Calu3 (cell line): ENCODE measurements around the gene ADARB1. TPM values are rescaled to one million over a fixed set of nuclear protein-coding genes. Genes with fewer than 3 reads are reported as not detected.

Experiments
- BruUV-seq: library from RNA; stranded (reverse); fragments of 400-500 nt; replicated peaks from 2 replicates; lab custom pipeline; 2021; lab: Mats Ljungman, UMichigan
- CTCF ChIA-PET: fragments of 300-600 bp; sonication (Branson Sonifier 250); formaldehyde crosslinking; loops from one replicate; lab custom pipeline; 2022; ENCODE audit warnings: antibody characterized with exemption; lab: Charles Lee
- DNase-seq: peaks from one replicate; pipeline ENCODE4 v3.0.0; 2022
- H3K27ac Mint-ChIP-seq: one replicate; pipeline ENCODE4 v1.8.0; 2022; ENCODE audit warnings: mixed read lengths; ENCODE audit not compliant: unreplicated experiment
- H3K27me3 Mint-ChIP-seq: one replicate; pipeline ENCODE4 v1.8.0; 2022; ENCODE audit warnings: mixed read lengths; ENCODE audit not compliant: unreplicated experiment
- H3K36me3 Mint-ChIP-seq: one replicate; pipeline ENCODE4 v1.8.0; 2022; ENCODE audit warnings: mild to moderate bottlenecking, moderate library complexity, mixed read lengths; ENCODE audit not compliant: insufficient read depth, unreplicated experiment
- H3K4me1 Mint-ChIP-seq: one replicate; pipeline ENCODE4 v1.8.0; 2022; ENCODE audit warnings: mild to moderate bottlenecking, low read depth, mixed read lengths; ENCODE audit not compliant: unreplicated experiment
- H3K4me3 Mint-ChIP-seq: one replicate; pipeline ENCODE4 v1.8.0; 2022; ENCODE audit warnings: mild to moderate bottlenecking, low read depth, moderate library complexity, mixed read lengths; ENCODE audit not compliant: unreplicated experiment
- H3K9me3 Mint-ChIP-seq: one replicate; pipeline ENCODE4 v1.8.0; 2022; ENCODE audit warnings: low read depth, mixed read lengths; ENCODE audit not compliant: unreplicated experiment
- CTCF ChIP-seq: fragments of 200-600 bp; IDR thresholded peaks from one replicate; pipeline ENCODE4 v1.8.0; 2022; ENCODE audit warnings: antibody characterized with exemption; ENCODE audit not compliant: unreplicated experiment
- intact Hi-C: fragments of 100-400 bp; cut with micrococcal nuclease; formaldehyde crosslinking; loops from one replicate; pipeline ENCODE4 v1.10.0; 2022; ENCODE audit not compliant: unreplicated experiment
- total RNA-seq: library from RNA; stranded (reverse); gene quantifications from 2 replicates; pipeline ENCODE4 v1.2.3, GENCODE V29; 2022

ADARB1 gene
- total RNA-seq, 1 experiment from 2014 or later: 2.8 TPM

- H3K4me1 Mint-ChIP-seq: no peaks in the 10 kb centered on the region
- intact Hi-C loops: no loop called here
- no peak for TF ChIP-seq CTCF
- no peak overlapping the region for H3K4me3 Mint-ChIP-seq
- DNase-seq: no peak
- CTCF ChIA-PET: no interaction called here
- H3K27ac Mint-ChIP-seq: no peak overlapping the region
- peaks cover 11% of the 10 kb centered on the region for H3K27me3 Mint-ChIP-seq
- BruUV-seq: no TSS peak
- H3K9me3 Mint-ChIP-seq: no peaks in the 10 kb centered on the region
- H3K36me3 Mint-ChIP-seq: no peaks in the 10 kb centered on the region
Measured at GRCh38 chr21:45180246-45180599, 105.8 kb downstream of the ADARB1 start.

GRCh38 chr21:45182958-45183357, 108.6 kb downstream of the ADARB1 start:
- no peak overlapping the region for H3K27ac Mint-ChIP-seq
- H3K4me3 Mint-ChIP-seq: no peak overlapping the region
- intact Hi-C loops: no loop called here
- CTCF ChIA-PET: no interaction called here
- TF ChIP-seq CTCF: no peak
- no peaks in the 10 kb centered on the region for H3K36me3 Mint-ChIP-seq
- no TSS peak for BruUV-seq
- no peaks in the 10 kb centered on the region for H3K4me1 Mint-ChIP-seq
- H3K27me3 Mint-ChIP-seq: peaks cover 11% of the 10 kb centered on the region
- DNase-seq: no peak
- H3K9me3 Mint-ChIP-seq: no peaks in the 10 kb centered on the region

- no peak for DNase-seq
- no peak for TF ChIP-seq CTCF
- no TSS peak for BruUV-seq
- no peaks in the 10 kb centered on the region for H3K36me3 Mint-ChIP-seq
- intact Hi-C loops: no loop called here
- CTCF ChIA-PET: no interaction called here
- no peaks in the 10 kb centered on the region for H3K4me1 Mint-ChIP-seq
- H3K27ac Mint-ChIP-seq: no peak overlapping the region
- peaks cover 11% of the 10 kb centered on the region for H3K27me3 Mint-ChIP-seq
- no peak overlapping the region for H3K4me3 Mint-ChIP-seq
- H3K9me3 Mint-ChIP-seq: peaks cover 2% of the 10 kb centered on the region
Measured at GRCh38 chr21:45183852-45184251, 109.5 kb downstream of the ADARB1 start.

- no peaks in the 10 kb centered on the region for H3K36me3 Mint-ChIP-seq
- no TSS peak for BruUV-seq
- H3K9me3 Mint-ChIP-seq: peaks cover 4% of the 10 kb centered on the region
- CTCF ChIA-PET: no interaction called here
- no peak overlapping the region for H3K27ac Mint-ChIP-seq
- TF ChIP-seq CTCF: no peak
- peaks cover 11% of the 10 kb centered on the region for H3K27me3 Mint-ChIP-seq
- H3K4me3 Mint-ChIP-seq: no peak overlapping the region
- intact Hi-C loops: no loop called here
- no peak for DNase-seq
- H3K4me1 Mint-ChIP-seq: no peaks in the 10 kb centered on the region
Measured at GRCh38 chr21:45184869-45185268, 110.5 kb downstream of the ADARB1 start.
